Prostate gland (tissue), 2 donors: ENCODE data around the gene FLNC.

Source experiments
- CTCF ChIP-seq, 4 experiments: fragments of 200-600 bp in 2 of 4; fragments of 450-650 bp in 2 of 4; sonication (generic) in 2 of 4; IDR thresholded peaks; 1 replicate in 3 of 4; 2 replicates in 1 of 4; pipeline ENCODE4 v1.5.1; 2016 to 2019; ENCODE audit warnings: antibody characterized with exemption in 4 of 4, mild to moderate bottlenecking in 2 of 4, moderate library complexity in 2 of 4
- POLR2A ChIP-seq: fragments of 450-650 bp; IDR thresholded peaks from one replicate; pipeline ENCODE4 v1.6.1; 2016; ENCODE audit warnings: antibody characterized with exemption, mild to moderate bottlenecking
- POLR2AphosphoS5 ChIP-seq: sonication (generic); formaldehyde crosslinking; IDR thresholded peaks from one replicate; pipeline ENCODE4 v1.6.1; 2017; ENCODE audit warnings: antibody characterized with exemption

GRCh38 chr7:128805225-128805624 lies 25.0 kb upstream of the FLNC start:
- TF ChIP-seq CTCF (IDR thresholded peaks at IDR 0.05) (no peak), POLR2AphosphoS5 (no peak), POLR2A (no peak)
